GM19240 (cell line): Measurements from ENCODE around the gene CPTP.

Experiments
- DNase-seq: peaks from one replicate; pipeline ENCODE4 v3.0.0; 2011; ENCODE audit warnings: low spot score; ENCODE audit not compliant: insufficient read length

The CPTP gene

GRCh38 chr1:1292442-1292779 lies 32.2 kb upstream of the CPTP start:
- no peak for DNase-seq

- no peak for DNase-seq
Measured at GRCh38 chr1:1292851-1293250, 31.8 kb upstream of the CPTP start.

GRCh38 chr1:1293263-1294249 lies 31.0 kb upstream of the CPTP start:
- no peak for DNase-seq

- DNase-seq: no peak
Measured at GRCh38 chr1:1294250-1294890, 30.2 kb upstream of the CPTP start.

GRCh38 chr1:1295154-1295923 lies 29.3 kb upstream of the CPTP start:
- no peak for DNase-seq

GRCh38 chr1:1296070-1297061 lies 28.2 kb upstream of the CPTP start:
- DNase-seq: no peak

- no peak for DNase-seq
Measured at GRCh38 chr1:1297802-1298424, 26.7 kb upstream of the CPTP start.

GRCh38 chr1:1298861-1299685 lies 25.5 kb upstream of the CPTP start:
- DNase-seq: no peak

GRCh38 chr1:1299686-1300351 lies 24.8 kb upstream of the CPTP start:
- no peak for DNase-seq

GRCh38 chr1:1300352-1300739 lies 24.3 kb upstream of the CPTP start:
- DNase-seq: no peak

GRCh38 chr1:1302006-1302430 lies 22.6 kb upstream of the CPTP start:
- no peak for DNase-seq

GRCh38 chr1:1302951-1303509 lies 21.6 kb upstream of the CPTP start:
- no peak for DNase-seq

GRCh38 chr1:1303736-1304135 lies 20.9 kb upstream of the CPTP start:
- DNase-seq: no peak

GRCh38 chr1:1304331-1305299 lies 20.0 kb upstream of the CPTP start:
- DNase-seq: no peak

- DNase-seq: no peak
Measured at GRCh38 chr1:1305300-1306069, 19.1 kb upstream of the CPTP start.

- DNase-seq: no peak
Measured at GRCh38 chr1:1306070-1306660, 18.4 kb upstream of the CPTP start.
